ENCODE measurements around the gene CETP. TPM values are rescaled to one million over a fixed set of nuclear protein-coding genes. Genes with fewer than 3 reads are reported as not detected.

CETP gene
- total RNA-seq, 4 donors from 2014 or later = 0.40 to 4.0 (median 1.7) TPM

DNA sequence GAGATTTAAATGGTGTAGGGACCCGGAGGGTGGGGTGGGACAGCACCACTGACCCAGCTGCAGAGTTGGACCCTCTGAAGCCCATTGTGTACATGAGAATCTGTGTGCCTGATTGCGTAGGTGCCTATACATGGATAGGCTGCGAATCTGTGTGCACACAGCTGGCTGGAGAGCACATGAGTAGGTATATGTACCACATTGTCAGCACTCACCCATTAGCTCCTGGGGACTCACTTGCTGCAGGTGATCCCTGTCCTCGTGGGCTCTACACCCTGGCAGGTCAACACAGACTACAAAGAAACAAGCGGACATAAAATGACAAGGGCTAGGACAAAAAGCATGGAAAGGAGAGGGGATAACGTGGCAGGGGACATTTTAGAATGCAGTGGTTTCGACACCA, 11.3 kb upstream of the CETP start:
- intact Hi-C loops (cut with DNase I) = loop anchor here (5.0 kb wide), 1 partner anchor 83 kb away; the partner anchor contains the start of gene SLC12A3
- Histone ChIP-seq H3K4me1 (no peaks in the 10 kb centered on the region), H3K36me3 (peaks cover 4 to 14% of the 10 kb centered on the region in 2 donors), H3K9me3 (no peaks in the 10 kb centered on the region), H3K27ac (no peak overlapping the region), H3K27me3 (no peaks in the 10 kb centered on the region), H3K4me3 (replicated peaks in 1 of 3) (no peak overlapping the region)
- no peak for TF ChIP-seq POLR2A (IDR thresholded peaks at IDR 0.05)
- TF ChIP-seq, protein P1, sequence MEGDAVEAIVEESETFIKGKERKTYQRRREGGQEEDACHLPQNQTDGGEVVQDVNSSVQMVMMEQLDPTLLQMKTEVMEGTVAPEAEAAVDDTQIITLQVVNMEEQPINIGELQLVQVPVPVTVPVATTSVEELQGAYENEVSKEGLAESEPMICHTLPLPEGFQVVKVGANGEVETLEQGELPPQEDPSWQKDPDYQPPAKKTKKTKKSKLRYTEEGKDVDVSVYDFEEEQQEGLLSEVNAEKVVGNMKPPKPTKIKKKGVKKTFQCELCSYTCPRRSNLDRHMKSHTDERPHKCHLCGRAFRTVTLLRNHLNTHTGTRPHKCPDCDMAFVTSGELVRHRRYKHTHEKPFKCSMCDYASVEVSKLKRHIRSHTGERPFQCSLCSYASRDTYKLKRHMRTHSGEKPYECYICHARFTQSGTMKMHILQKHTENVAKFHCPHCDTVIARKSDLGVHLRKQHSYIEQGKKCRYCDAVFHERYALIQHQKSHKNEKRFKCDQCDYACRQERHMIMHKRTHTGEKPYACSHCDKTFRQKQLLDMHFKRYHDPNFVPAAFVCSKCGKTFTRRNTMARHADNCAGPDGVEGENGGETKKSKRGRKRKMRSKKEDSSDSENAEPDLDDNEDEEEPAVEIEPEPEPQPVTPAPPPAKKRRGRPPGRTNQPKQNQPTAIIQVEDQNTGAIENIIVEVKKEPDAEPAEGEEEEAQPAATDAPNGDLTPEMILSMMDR (IDR thresholded peaks at IDR 0.05) = no peak
- 83 to 90% methylated on average over 7 of the region's 7 CpGs for WGBS, 2 donors
- no peak for DNase-seq

GRCh38 chr16:56950881-56951771, 10.6 kb upstream of the CETP start:
- H3K27me3 ChIP-seq = no peaks in the 10 kb centered on the region
- H3K9me3 ChIP-seq = no peaks in the 10 kb centered on the region
- TF ChIP-seq, protein P1 (IDR thresholded peaks at IDR 0.05) = peak in 4 of 6 experiments; percentile 22 to 52 (median 50)
- TF ChIP-seq POLR2A (IDR thresholded peaks at IDR 0.05) = no peak
- H3K36me3 ChIP-seq = peaks cover 0 to 7% of the 10 kb centered on the region in 2 donors
- H3K4me3 ChIP-seq (replicated peaks in 1 of 3) = no peak overlapping the region
- no peaks in the 10 kb centered on the region for H3K4me1 ChIP-seq
- WGBS, 2 donors = 60 to 66% methylated on average over 15 of the region's 15 CpGs
- DNase-seq = peak; percentile 36 to 45
- intact Hi-C loops (cut with DNase I) = loop anchor here (5.0 kb wide), 1 partner anchor 84 kb away; the partner anchor contains the start of gene SLC12A3
- no peak overlapping the region for H3K27ac ChIP-seq

DNA sequence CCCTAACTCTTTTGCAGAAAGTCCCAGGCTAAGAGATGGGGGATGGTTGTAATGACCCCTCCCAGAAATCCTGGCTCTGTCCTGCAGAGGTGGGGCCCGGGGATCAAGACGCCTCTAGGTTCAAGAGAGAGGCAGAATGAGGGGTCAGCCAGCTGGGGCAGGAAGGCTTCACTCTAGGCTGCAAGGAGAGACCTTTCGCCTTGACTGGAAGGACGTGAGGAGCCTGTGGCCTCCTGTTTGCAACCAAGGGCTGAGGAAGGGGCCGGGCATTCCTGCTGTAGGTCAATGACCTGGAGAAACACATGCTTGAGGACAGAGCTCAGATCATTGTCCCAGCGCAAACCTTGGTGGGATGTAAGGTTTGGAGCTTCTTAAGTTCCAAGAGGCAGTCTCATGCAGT, 8.7 kb upstream of the CETP start:
- Histone ChIP-seq H3K4me1 (no peaks in the 10 kb centered on the region), H3K9me3 (no peaks in the 10 kb centered on the region), H3K27me3 (no peaks in the 10 kb centered on the region), H3K27ac (no peak overlapping the region), H3K4me3 (replicated peaks in 1 of 3) (no peak overlapping the region), H3K36me3 (no peaks in the 10 kb centered on the region)
- intact Hi-C loops (cut with DNase I) = loop anchor here (5.0 kb wide), 1 partner anchor 86 kb away; the partner anchor contains the start of gene SLC12A3
- DNase-seq = no peak
- WGBS, 2 donors = 76 to 92% methylated on average over 6 of the region's 6 CpGs
- TF ChIP-seq, protein P1 (IDR thresholded peaks at IDR 0.05) = no peak
- no peak for TF ChIP-seq POLR2A (IDR thresholded peaks at IDR 0.05)

DNA sequence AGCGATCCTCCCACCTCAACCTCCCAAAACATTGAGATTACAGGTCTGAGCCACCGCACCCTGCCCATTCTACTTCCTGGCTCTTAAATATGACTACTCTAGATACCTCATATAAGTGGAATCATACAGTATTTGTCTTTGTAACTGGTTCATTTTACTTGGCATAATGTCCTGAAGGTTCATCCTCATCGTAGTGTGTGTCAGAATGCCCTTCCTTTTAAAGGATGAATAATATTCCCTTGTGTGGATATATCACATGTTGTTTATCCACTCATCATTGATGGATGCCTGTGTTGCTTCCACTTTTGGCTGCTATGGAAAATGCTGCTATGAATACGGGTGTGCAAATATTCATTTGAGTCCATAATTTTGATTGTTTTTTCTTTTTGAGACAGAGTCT, 5.7 kb upstream of the CETP start:
- no peaks in the 10 kb centered on the region for H3K27me3 ChIP-seq
- DNase-seq = no peak
- no peak for TF ChIP-seq POLR2A (IDR thresholded peaks at IDR 0.05)
- TF ChIP-seq, protein P1 (IDR thresholded peaks at IDR 0.05) = no peak
- intact Hi-C loops (cut with DNase I) = no loop called here
- H3K9me3 ChIP-seq = no peaks in the 10 kb centered on the region
- WGBS, 2 donors = 89 to 93% methylated on average over 4 of the region's 4 CpGs
- H3K27ac ChIP-seq = no peak overlapping the region
- no peak overlapping the region for H3K4me3 ChIP-seq (replicated peaks in 1 of 3)
- peaks cover 0 to 5% of the 10 kb centered on the region in 2 donors for H3K4me1 ChIP-seq
- H3K36me3 ChIP-seq = no peaks in the 10 kb centered on the region

- H3K36me3 ChIP-seq = no peaks in the 10 kb centered on the region
- H3K27ac ChIP-seq = no peak overlapping the region
- no peaks in the 10 kb centered on the region for H3K9me3 ChIP-seq
- H3K4me3 ChIP-seq (replicated peaks in 1 of 3) = no peak overlapping the region
- WGBS, 2 donors = 63 to 78% methylated on average over 4 of the region's 4 CpGs
- no peak for DNase-seq
- no peak for TF ChIP-seq POLR2A (IDR thresholded peaks at IDR 0.05)
- H3K4me1 ChIP-seq = peaks cover 0 to 12% of the 10 kb centered on the region in 2 donors
- intact Hi-C loops (cut with DNase I) = no loop called here
- no peaks in the 10 kb centered on the region for H3K27me3 ChIP-seq
Observed at GRCh38 chr16:56956756-56957155, 5.0 kb upstream of the CETP start.

Measured in thyroid gland (tissue), 4 donors.